Smooth muscle cell (in vitro differentiated cells): Measurements from ENCODE around the gene ASCC2. TPM values are rescaled to one million over a fixed set of nuclear protein-coding genes. Genes with fewer than 3 reads are reported as not detected.
A peak's percentile ranks its signal among the peaks of the same experiment; 100 is the strongest.
"Not testable (repeated sequence)": the region's sequence is repeated elsewhere in the genome, so short reads cannot be mapped to it uniquely, and the experiment has no call there.

Experiments
- DNase-seq: peaks from one replicate; lab custom pipeline; 2025; ENCODE audit not compliant: unreplicated experiment; lab: John Stamatoyannopoulos, UW
- H2AFZ ChIP-seq: fragments of 200-600 bp; sonication (generic); 2 replicates; pipeline ENCODE4 v1.6.0; 2016; ENCODE audit warnings: antibody characterized with exemption, low read depth, mild to moderate bottlenecking
- H3F3A ChIP-seq: fragments of 200-600 bp; sonication (generic); 2 replicates; pipeline ENCODE4 v1.6.0; 2017; ENCODE audit warnings: antibody characterized with exemption, low read depth
- H3K27ac ChIP-seq: fragments of 200-600 bp; sonication (generic); 2 replicates; pipeline ENCODE4 v1.5.1; 2016; ENCODE audit warnings: low read depth, mild to moderate bottlenecking
- H3K27me3 ChIP-seq: fragments of 200-600 bp; sonication (generic); 2 replicates; pipeline ENCODE4 v1.6.1; 2016; ENCODE audit warnings: low read depth, mild to moderate bottlenecking
- H3K36me3 ChIP-seq: fragments of 200-600 bp; sonication (generic); 2 replicates; pipeline ENCODE4 v1.5.1; 2016; ENCODE audit warnings: low read depth
- H3K4me1 ChIP-seq: fragments of 200-600 bp; sonication (generic); 2 replicates; pipeline ENCODE4 v1.5.1; 2016; ENCODE audit warnings: low read depth
- H3K4me2 ChIP-seq: fragments of 200-600 bp; sonication (generic); 2 replicates; pipeline ENCODE4 v1.6.0; 2016; ENCODE audit warnings: mild to moderate bottlenecking
- H3K4me3 ChIP-seq: fragments of 200-600 bp; sonication (generic); 2 replicates; pipeline ENCODE4 v1.5.1; 2016; ENCODE audit warnings: mild to moderate bottlenecking
- H3K79me2 ChIP-seq: fragments of 200-600 bp; sonication (generic); 2 replicates; pipeline ENCODE4 v1.6.0; 2016; ENCODE audit warnings: low read depth, mild to moderate bottlenecking
- H3K9ac ChIP-seq: fragments of 200-600 bp; sonication (generic); 2 replicates; pipeline ENCODE4 v1.6.0; 2016; ENCODE audit warnings: low read depth
- H3K9me3 ChIP-seq: fragments of 200-600 bp; sonication (generic); replicated peaks from 2 replicates; pipeline ENCODE4 v1.5.1; 2016; ENCODE audit warnings: low read depth
- H4K20me1 ChIP-seq: fragments of 200-600 bp; sonication (generic); 2 replicates; pipeline ENCODE4 v1.6.0; 2016; ENCODE audit warnings: low read depth
- WGBS: methylation state at CpG from one replicate; pipeline ENCODE4 v1.1.7; 2016; ENCODE audit warnings: low lambda C conversion rate; 5-methylcytosine and 5-hydroxymethylcytosine counted together
- polyA plus RNA-seq: library from polyadenylated mRNA; unstranded; fragments of >200 nt; fragmentation: Nextera tagmentation; extraction: Ambion mirVana; gene quantifications from 2 replicates; pipeline ENCODE4 v1.2.1, GENCODE V29; 2016
- total RNA-seq: library from RNA; depleted of rRNA; stranded (reverse); fragments of >200 nt; gene quantifications from 2 replicates; pipeline ENCODE4 v1.2.3, GENCODE V29; 2014
- TF ChIP-seq, protein P1 (sequence below): fragments of 200-600 bp; sonication (generic); IDR thresholded peaks from 2 replicates; pipeline ENCODE4 v1.5.1; 2017; ENCODE audit warnings: borderline replicate concordance, mild to moderate bottlenecking, antibody characterized with exemption; ENCODE audit not compliant: insufficient read depth, poor library complexity, severe bottlenecking

Gene ASCC2
- total and polyA plus RNA-seq, 2 experiments from 2014 or later, result 32.1 to 58.9 TPM

DNA sequence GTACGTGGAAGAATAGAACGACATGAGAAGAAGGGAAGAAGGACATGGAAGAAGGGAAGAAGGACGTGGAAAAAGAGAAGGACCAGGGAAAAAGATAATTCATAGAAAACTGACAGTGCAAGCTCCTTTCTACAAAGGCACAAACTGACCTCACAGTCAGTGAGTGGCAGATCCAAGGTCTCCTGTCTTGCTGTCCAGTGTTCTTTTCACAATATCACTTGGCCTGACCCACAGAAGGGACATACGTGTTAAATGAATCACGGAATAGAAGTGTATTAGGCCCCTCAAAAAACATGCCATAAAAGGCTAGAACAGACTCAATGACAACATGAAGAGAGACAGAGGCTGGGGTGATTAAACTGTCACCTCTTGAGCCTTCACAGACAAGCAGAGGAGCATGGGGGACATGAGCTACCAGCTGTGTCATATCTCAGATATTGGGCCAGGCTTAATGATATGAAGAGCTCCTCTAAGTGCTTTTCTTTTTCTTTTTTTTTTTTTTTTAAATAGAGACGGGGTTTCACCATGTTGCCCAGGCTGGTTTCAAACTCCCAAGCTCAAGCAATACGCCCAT is 4.6 kb downstream of the ASCC2 start:
- H3K4me2 ChIP-seq, result peak overlapping the region; percentile 54
- H3K9me3 ChIP-seq, result no peaks in the 10 kb centered on the region
- H4K20me1 ChIP-seq, result peaks cover 5% of the 10 kb centered on the region
- no peaks in the 10 kb centered on the region for H3K36me3 ChIP-seq
- no peak overlapping the region for H3K4me3 ChIP-seq
- no peak for DNase-seq
- TF ChIP-seq, protein P1, sequence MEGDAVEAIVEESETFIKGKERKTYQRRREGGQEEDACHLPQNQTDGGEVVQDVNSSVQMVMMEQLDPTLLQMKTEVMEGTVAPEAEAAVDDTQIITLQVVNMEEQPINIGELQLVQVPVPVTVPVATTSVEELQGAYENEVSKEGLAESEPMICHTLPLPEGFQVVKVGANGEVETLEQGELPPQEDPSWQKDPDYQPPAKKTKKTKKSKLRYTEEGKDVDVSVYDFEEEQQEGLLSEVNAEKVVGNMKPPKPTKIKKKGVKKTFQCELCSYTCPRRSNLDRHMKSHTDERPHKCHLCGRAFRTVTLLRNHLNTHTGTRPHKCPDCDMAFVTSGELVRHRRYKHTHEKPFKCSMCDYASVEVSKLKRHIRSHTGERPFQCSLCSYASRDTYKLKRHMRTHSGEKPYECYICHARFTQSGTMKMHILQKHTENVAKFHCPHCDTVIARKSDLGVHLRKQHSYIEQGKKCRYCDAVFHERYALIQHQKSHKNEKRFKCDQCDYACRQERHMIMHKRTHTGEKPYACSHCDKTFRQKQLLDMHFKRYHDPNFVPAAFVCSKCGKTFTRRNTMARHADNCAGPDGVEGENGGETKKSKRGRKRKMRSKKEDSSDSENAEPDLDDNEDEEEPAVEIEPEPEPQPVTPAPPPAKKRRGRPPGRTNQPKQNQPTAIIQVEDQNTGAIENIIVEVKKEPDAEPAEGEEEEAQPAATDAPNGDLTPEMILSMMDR, result no peak
- H3K27me3 ChIP-seq, result no peaks in the 10 kb centered on the region
- peak overlapping the region; percentile 35 for H3K9ac ChIP-seq
- H3K4me1 ChIP-seq, result peaks cover 4% of the 10 kb centered on the region
- H3K27ac ChIP-seq, result peak overlapping the region; percentile 83
- 29% methylated on average over 7 of the region's 7 CpGs for WGBS
- no peak overlapping the region for H2AFZ ChIP-seq
- peaks cover 24% of the 10 kb centered on the region for H3K79me2 ChIP-seq
- H3F3A ChIP-seq, result peaks cover 22% of the 10 kb centered on the region

DNA sequence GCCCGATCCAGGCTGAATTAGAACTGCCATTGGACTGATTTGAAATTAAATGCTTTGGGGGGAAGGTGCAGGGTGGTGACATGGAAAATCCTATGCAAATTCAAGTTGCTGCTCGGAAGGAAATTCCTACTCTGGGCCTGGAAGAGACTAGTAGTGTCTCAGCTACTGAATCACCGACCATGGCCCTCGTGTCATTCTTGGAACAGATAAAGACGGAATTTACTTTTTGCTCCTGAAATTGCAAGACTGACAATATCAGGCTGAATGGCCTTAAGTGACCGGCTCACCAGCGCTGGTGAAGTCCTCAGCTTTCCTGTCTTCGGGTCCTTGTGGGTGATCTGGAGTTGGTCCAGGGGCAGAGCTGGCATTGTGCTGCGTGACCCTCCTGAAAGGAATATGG is 6.1 kb downstream of the ASCC2 start:
- Histone ChIP-seq H3K9me3 (no peaks in the 10 kb centered on the region), H3K27ac (peak overlapping the region; percentile 83), H3K4me3 (no peak overlapping the region), H2AFZ (no peak overlapping the region), H3K4me1 (no peaks in the 10 kb centered on the region), H3K79me2 (peaks cover 13% of the 10 kb centered on the region), H3K4me2 (peak overlapping the region; percentile 62), H3K27me3 (no peaks in the 10 kb centered on the region), H3K9ac (no peak overlapping the region), H3K36me3 (no peaks in the 10 kb centered on the region), H4K20me1 (peaks cover 5% of the 10 kb centered on the region), H3F3A (peaks cover 22% of the 10 kb centered on the region)
- 37% methylated on average over 9 of the region's 9 CpGs for WGBS
- TF ChIP-seq, protein P1, result no peak
- no peak for DNase-seq

DNA sequence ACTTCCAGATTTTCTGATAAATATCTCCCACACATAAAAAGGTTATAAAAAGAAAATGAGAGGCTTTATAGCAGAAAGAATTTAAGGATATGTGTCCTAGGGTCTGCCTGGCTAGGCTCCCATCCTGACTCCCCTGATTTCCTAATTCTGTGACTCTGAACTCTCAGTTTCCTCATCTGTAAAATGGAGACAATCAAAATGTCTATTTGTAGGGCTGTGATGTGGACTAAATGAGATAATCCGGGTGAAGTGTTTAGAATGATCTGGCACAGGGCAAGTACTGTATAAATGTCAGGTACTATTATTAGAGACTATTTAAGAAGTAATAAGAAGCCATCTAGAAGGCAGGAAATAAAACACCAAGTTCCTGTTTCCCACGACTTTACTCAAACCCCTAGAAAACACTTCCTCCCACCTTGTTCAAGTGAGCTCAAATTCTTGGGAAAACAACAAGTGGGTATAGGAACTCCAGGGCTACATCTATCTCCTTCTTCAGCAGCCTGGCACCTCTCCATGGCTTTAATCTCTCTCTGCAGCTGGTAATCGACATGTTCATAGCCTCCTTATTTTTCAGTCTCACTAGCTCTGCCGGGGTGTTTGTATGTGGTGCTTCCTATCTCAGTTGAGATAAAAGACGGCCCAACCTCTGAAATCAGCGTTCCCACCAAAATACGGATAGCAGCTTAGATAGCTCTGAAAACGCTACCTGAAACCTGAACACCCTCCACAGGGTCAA is 6.7 kb downstream of the ASCC2 start:
- TF ChIP-seq, protein P1, result no peak
- no peaks in the 10 kb centered on the region for H3K36me3 ChIP-seq
- peaks cover 5% of the 10 kb centered on the region for H4K20me1 ChIP-seq
- H3F3A ChIP-seq, result peaks cover 22% of the 10 kb centered on the region
- no peaks in the 10 kb centered on the region for H3K27me3 ChIP-seq
- DNase-seq, result no peak
- no peaks in the 10 kb centered on the region for H3K9me3 ChIP-seq
- no peak overlapping the region for H2AFZ ChIP-seq
- H3K9ac ChIP-seq, result no peak overlapping the region
- peak overlapping the region; percentile 62 for H3K4me2 ChIP-seq
- H3K79me2 ChIP-seq, result peaks cover 7% of the 10 kb centered on the region
- H3K4me3 ChIP-seq, result no peak overlapping the region
- no peaks in the 10 kb centered on the region for H3K4me1 ChIP-seq
- H3K27ac ChIP-seq, result peak overlapping the region; percentile 83
- WGBS, result 67% methylated on average over 8 of the region's 8 CpGs

DNA sequence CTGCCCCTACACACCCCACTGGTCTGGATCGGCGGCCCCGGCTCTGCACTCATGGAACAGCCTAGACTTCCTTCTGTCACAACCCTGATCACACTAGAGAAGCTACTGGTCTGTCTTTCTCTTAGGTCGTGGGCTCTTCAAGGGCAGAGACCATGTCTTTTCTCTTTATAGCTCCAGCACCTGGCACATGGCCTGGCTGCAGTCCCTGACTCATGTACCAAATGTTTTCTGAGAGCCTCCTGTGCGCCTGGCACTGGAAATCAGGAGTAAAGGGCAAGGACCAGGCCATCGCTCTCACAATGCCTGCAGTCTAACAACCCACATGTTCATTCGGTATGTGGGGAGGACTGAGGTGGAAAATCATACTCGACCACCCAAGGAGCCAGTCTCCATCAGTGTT is 7.5 kb downstream of the ASCC2 start:
- TF ChIP-seq, protein P1, result no peak
- WGBS, result 94% methylated on average over 8 of the region's 8 CpGs
- no peaks in the 10 kb centered on the region for H3K36me3 ChIP-seq

DNA sequence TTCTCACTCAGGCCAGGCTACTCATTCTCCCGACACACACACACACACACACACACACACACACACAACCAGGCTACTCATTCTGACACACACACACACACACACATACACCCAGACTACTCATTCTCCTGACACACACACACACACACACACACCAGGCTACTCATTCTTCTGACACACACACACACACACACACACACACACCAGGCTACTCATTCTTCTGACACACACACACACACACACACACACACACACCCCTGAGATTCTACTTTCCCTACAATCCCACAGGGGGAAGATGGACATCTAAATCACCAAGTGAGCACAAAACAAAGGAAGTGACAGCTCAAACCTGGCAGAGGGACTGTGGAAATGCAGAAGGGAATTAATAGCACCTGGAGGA is 10.3 kb downstream of the ASCC2 start:
- not testable (repeated sequence) for H3K9me3 ChIP-seq, H3K4me2 ChIP-seq, H3K4me1 ChIP-seq, H4K20me1 ChIP-seq, H3K9ac ChIP-seq, H3K27me3 ChIP-seq, H3K79me2 ChIP-seq, H3K36me3 ChIP-seq, H3K27ac ChIP-seq, H3K4me3 ChIP-seq, H2AFZ ChIP-seq, DNase-seq, H3F3A ChIP-seq
- WGBS, result 83% methylated on average over 1 of the region's 1 CpG

More for the DNA sequence above, 7.5 kb downstream of the ASCC2 start:
- Histone ChIP-seq H3F3A (peaks cover 18% of the 10 kb centered on the region), H3K4me1 (no peaks in the 10 kb centered on the region), H3K9me3 (no peaks in the 10 kb centered on the region), H3K9ac (no peak overlapping the region), H3K27me3 (no peaks in the 10 kb centered on the region), H2AFZ (no peak overlapping the region), H3K27ac (no peak overlapping the region), H4K20me1 (peaks cover under 1% of the 10 kb centered on the region), H3K4me3 (no peak overlapping the region), H3K79me2 (no peaks in the 10 kb centered on the region), H3K4me2 (no peak overlapping the region)
- no peak for DNase-seq
